Muscle layer of duodenum (tissue), 2 donors: ENCODE data around the gene VANGL2.

ENCODE experiments used
- H3K27ac ChIP-seq: one replicate; pipeline ENCODE4 v1.7.0; 2013; ENCODE audit warnings: mild to moderate bottlenecking, low read length
- H3K27me3 ChIP-seq: one replicate; pipeline ENCODE4 v1.7.0; 2013; ENCODE audit warnings: low read depth, mild to moderate bottlenecking, control low read depth, low read length
- H3K36me3 ChIP-seq, 2 donors: one replicate each; pipeline ENCODE4 v1.7.0; 2013; ENCODE audit warnings: low read length in 2 of 2, control low read depth in 1 of 2, mild to moderate bottlenecking in 1 of 2; ENCODE audit not compliant: insufficient read depth in 2 of 2, control insufficient read depth in 1 of 2
- H3K4me1 ChIP-seq, 2 donors: one replicate each; pipeline ENCODE4 v1.7.0; 2013; ENCODE audit warnings: low read length in 2 of 2, mild to moderate bottlenecking in 2 of 2, control low read depth in 1 of 2, moderate library complexity in 1 of 2; ENCODE audit not compliant: insufficient read depth in 2 of 2, control insufficient read depth in 1 of 2
- H3K4me3 ChIP-seq, 2 donors: one replicate each; pipeline ENCODE4 v1.7.0; 2013; ENCODE audit warnings: low read length in 2 of 2, low read depth in 1 of 2, mild to moderate bottlenecking in 1 of 2
- H3K9me3 ChIP-seq, 2 donors: one replicate each; pipeline ENCODE4 v1.7.0; 2013; ENCODE audit warnings: low read length in 2 of 2, control low read depth in 1 of 2, mild to moderate bottlenecking in 1 of 2; ENCODE audit not compliant: control insufficient read depth in 1 of 2
- donor health status: healthy.

The VANGL2 gene

DNA sequence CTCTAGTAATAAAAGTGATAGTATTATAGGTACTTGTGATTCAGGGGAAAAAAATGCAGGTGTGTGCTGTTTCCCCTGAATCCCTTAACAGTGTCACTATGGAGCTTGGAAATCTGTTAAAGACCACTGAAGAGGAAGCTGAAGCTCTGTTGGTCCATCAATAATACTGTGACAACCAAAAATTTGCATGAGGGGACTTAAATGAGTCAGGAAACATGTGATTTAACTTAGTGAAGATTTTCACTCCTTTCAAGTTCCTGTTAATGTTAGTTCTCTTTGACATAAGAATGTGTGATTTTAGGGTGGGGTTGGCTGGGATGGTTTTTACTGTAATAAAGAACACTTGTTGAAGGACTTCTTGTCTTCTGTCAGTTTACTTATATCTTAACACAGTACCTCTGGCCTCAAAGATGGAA, 32.0 kb downstream of the VANGL2 start:
- Histone ChIP-seq H3K4me3 (no peak overlapping the region), H3K9me3 (no peaks in the 10 kb centered on the region), H3K4me1 (peaks cover 5 to 9% of the 10 kb centered on the region in 2 donors), H3K27me3 (no peaks in the 10 kb centered on the region), H3K27ac (no peak overlapping the region), H3K36me3 (no peaks in the 10 kb centered on the region)

DNA sequence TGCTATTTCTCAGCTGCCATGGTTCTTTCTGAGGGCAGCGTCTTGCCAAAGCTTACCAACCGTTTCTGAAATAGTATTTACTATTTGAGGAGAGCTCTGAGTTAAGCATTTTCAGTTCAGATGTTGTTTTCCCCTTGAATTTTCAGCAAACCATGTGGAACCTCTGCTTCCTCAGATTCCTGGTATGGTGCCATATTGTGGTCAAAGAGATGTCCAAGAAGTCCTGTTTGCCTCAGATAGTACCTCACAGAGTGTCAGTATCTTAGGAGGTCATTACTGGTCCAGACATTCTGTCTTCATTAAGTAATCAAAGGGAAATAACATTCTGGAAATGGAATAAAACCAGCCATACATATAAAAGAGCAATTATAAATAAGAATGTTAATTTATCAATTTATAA, 36.6 kb downstream of the VANGL2 start:
- no peak overlapping the region for H3K27ac ChIP-seq
- H3K27me3 ChIP-seq = no peaks in the 10 kb centered on the region
- no peak overlapping the region for H3K4me3 ChIP-seq
- H3K36me3 ChIP-seq = no peaks in the 10 kb centered on the region
- H3K9me3 ChIP-seq = no peaks in the 10 kb centered on the region
- peaks cover 0 to 6% of the 10 kb centered on the region in 2 donors for H3K4me1 ChIP-seq

DNA sequence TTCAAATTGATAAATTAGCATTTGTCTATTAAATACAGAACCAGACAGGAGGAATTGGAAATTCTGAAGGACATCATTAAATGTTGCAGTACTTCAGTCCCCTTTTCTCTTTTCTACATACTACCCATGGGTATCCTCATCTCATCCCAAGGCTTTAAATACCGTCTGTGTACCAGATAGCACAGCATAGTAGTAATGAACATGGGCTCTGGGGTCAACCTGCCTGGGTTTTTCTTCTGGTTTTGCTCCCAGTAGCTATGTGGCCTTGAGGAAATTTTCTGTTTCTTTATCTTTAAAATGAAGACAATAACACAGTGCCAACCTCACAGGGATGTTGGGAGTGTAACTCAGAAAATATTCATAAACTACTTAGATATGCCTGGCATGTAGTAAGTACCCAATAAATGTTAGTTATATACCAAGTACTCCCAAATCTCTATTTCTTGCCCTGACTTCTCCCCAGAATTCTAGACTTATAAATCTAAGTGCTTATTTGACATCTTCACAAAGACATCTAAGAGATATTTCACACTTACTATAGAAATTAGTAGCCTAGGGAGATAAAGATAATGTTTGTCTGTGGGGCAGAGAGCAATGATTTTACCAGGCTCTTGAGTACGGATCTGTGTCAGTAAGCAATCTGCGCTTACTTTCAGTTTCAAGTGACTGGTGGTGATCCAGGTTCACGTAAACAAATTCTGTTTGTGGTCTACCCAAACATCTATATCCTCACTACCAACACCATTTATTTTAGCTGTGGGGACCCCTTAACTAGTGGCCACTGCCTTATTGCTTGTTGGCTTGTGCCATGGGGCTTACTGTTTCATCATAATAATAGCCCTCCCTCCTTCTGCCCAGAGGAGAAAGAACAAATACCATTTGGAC, 37.3 kb downstream of the VANGL2 start:
- peak overlapping the region; percentile 30 to 52 for H3K4me3 ChIP-seq
- H3K9me3 ChIP-seq = no peaks in the 10 kb centered on the region
- H3K27ac ChIP-seq = peak overlapping the region; percentile 26
- no peaks in the 10 kb centered on the region for H3K27me3 ChIP-seq
- peaks cover 0 to 6% of the 10 kb centered on the region in 2 donors for H3K4me1 ChIP-seq
- no peaks in the 10 kb centered on the region for H3K36me3 ChIP-seq

DNA sequence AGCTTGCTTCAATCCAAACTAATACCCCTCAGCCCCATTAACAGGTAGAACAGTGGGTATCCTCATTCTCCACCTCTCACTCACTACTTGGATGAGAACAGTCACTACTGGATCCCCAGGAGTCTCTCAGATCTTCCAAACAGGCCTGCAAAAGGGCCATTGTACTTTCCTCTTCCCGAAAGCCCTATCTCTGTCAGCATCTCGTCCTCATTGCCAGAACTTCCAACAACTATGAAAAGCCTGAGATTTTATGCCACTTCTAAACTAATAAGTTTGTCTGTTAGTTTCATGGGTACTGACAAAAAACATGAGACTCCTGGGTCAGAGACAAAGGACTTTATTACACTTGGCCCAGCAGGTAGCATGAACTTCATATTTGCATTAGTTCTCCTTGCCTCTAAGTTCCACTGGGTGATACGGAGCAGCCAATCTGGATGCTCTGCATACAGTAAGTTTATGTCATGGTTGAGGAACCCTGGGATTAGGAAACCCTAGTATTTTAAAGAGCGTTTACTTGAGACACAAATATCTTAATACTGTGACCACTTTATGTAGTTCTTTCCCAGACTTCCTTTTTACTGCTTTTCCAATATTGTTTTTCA, 38.1 kb downstream of the VANGL2 start:
- H3K27me3 ChIP-seq = no peaks in the 10 kb centered on the region
- peaks cover 0 to 6% of the 10 kb centered on the region in 2 donors for H3K4me1 ChIP-seq
- H3K27ac ChIP-seq = peak overlapping the region; percentile 26
- H3K4me3 ChIP-seq = peak overlapping the region; percentile 30 to 52
- H3K36me3 ChIP-seq = no peaks in the 10 kb centered on the region
- no peaks in the 10 kb centered on the region for H3K9me3 ChIP-seq

DNA sequence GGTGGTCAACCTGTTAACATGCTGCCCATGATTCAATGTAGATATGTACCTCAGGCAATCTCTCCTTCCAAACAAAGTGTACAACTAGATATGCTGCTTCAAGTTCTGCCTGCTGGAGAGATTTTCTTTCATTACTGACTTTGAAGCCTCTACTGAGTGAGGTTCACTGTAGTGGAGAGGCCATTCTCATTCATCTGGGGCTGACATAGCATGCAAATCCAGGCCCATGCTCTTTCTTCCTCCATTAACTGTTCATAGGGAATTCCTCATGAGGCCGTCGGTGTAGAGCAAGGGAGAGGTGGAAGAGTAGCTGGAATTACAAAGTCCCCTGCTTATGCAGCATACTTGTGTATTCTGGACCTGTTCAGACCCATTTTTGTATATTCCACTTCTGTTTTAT, 38.6 kb downstream of the VANGL2 start:
- Histone ChIP-seq H3K27me3 (no peaks in the 10 kb centered on the region), H3K36me3 (no peaks in the 10 kb centered on the region), H3K9me3 (no peaks in the 10 kb centered on the region), H3K4me1 (peaks cover 0 to 6% of the 10 kb centered on the region in 2 donors), H3K27ac (peak overlapping the region; percentile 26), H3K4me3 (no peak overlapping the region)

DNA sequence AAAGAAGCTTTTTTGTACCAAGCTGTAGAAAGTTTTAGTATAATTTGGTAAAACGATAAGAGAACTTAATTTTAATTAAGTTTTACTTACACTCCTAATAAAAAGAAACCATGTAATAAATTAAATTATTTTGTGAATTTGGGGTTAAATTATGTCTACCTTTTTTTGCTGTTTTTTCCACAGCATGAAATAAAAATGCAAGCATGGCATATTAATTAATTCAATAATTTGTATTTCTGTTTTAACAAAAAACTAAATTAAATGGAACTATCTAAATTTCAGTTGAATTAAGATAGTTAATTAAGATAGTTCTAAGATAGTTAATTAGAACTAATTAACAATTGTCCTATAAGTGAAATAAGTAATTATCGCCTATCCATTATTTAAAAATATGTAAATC, 39.4 kb downstream of the VANGL2 start:
- no peak overlapping the region for H3K27ac ChIP-seq
- no peaks in the 10 kb centered on the region for H3K27me3 ChIP-seq
- H3K36me3 ChIP-seq = no peaks in the 10 kb centered on the region
- peaks cover 0 to 6% of the 10 kb centered on the region in 2 donors for H3K4me1 ChIP-seq
- no peaks in the 10 kb centered on the region for H3K9me3 ChIP-seq
- no peak overlapping the region for H3K4me3 ChIP-seq

DNA sequence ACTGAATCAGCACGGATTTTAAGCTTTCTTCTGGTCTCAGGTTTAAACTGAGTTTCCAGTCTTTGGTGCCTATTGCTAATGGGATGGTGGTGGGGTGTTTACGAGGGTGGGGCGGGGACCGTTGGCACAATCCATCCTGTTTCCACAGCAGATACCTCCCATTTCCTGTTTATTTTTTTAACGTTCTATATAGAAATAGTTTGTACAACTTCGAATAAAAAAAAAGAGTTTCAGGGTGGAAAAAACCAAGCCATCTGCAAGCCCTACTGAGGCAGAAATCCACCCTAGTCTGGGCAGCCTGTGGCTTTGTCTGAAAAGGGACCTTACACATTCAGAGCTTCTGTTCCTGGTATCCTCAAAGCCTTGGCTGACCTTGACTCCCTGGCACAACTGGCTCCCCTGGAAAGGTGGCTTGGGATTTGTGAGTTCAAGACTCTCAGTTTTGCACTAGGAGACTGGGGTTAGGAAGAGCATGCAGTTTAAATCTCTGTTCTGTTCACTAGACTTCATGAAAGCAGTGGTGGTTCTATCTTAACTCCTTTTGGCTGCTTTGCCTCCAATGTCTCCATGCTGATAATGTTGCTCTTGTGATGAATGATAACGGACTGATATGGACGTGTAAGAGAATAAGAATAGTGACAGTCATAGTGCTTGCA, 46.7 kb downstream of the VANGL2 start:
- Histone ChIP-seq H3K27me3 (no peaks in the 10 kb centered on the region), H3K27ac (no peak overlapping the region), H3K4me1 (no peaks in the 10 kb centered on the region), H3K36me3 (no peaks in the 10 kb centered on the region), H3K9me3 (no peaks in the 10 kb centered on the region), H3K4me3 (no peak overlapping the region)

DNA sequence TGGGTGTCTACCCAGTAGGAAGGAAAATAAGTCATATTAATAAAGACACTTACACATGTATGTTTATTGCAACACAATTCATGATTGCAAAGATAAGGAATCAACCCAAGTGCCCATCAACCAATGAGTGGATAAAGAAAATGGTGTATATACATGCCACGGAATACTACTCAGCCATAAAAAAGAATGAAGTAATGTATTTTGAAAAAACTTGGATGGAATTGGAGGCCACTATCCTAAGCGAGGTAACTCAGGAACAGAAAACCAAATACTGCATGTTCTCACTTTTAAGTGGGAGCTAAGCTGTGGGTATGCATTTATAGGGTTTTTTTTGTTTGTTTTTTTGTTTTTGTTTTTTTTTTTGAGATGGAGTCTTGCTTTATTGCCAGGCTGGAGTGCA, 49.1 kb downstream of the VANGL2 start:
- H3K27me3 ChIP-seq = no peaks in the 10 kb centered on the region
- no peaks in the 10 kb centered on the region for H3K9me3 ChIP-seq
- H3K4me1 ChIP-seq = no peaks in the 10 kb centered on the region
- no peak overlapping the region for H3K4me3 ChIP-seq
- no peaks in the 10 kb centered on the region for H3K36me3 ChIP-seq
- H3K27ac ChIP-seq = no peak overlapping the region

DNA sequence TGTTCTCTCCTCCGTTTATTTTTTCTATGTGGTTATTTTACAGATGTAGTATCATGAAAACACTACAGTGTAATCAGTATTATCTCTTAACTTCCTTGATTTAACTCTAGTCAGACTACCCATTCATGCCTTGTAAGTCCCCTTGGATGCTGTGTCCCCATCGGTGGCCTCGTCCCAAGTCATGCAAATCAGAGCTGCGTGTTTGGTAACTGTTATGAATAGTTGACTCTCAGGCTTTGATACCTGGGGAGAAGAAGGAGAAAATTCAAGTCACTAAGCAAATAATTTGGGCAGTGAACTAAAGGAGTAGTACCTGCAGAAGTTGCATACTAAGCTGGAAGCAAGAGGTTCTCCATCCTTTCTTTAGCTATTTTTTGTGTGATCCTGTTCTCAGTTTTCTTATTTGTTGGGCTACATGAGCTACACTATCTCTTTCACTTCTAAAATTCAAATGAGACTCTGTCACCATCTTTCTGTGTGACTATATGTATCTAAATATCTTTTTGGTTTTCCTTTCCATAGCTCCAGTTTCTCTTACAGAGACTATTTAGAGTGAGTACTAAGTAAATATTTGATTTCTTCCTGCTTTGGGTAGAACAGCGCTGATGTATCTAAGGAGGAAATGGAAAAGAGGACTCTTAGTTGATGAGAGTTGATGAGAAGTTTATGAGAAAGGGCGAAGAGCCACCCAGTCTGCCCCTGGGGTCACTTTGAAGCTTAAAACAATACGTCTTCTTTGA, 50.9 kb downstream of the VANGL2 start:
- Histone ChIP-seq H3K9me3 (no peaks in the 10 kb centered on the region), H3K27ac (no peak overlapping the region), H3K4me3 (no peak overlapping the region), H3K4me1 (no peaks in the 10 kb centered on the region), H3K36me3 (no peaks in the 10 kb centered on the region), H3K27me3 (no peaks in the 10 kb centered on the region)

DNA sequence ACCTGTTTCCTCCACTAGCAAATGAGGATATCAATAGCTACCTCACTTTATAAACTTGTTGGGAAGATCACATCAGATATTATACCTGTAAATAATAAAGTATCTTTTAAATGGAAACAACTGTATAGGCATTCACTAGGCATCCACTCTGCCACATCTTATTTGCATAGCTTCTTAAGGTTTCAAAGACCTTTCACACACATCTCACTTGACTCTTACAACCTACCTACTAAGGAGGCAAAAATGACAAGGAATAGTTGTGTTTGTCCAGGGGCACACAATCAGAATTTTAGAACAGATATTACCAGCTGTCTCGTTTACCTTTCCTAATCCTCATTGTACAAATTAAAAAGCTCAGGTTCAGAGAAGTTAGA, 51.5 kb downstream of the VANGL2 start:
- H3K4me3 ChIP-seq = no peak overlapping the region
- H3K4me1 ChIP-seq = no peaks in the 10 kb centered on the region
- no peak overlapping the region for H3K27ac ChIP-seq
- no peaks in the 10 kb centered on the region for H3K9me3 ChIP-seq
- H3K27me3 ChIP-seq = no peaks in the 10 kb centered on the region
- H3K36me3 ChIP-seq = no peaks in the 10 kb centered on the region

DNA sequence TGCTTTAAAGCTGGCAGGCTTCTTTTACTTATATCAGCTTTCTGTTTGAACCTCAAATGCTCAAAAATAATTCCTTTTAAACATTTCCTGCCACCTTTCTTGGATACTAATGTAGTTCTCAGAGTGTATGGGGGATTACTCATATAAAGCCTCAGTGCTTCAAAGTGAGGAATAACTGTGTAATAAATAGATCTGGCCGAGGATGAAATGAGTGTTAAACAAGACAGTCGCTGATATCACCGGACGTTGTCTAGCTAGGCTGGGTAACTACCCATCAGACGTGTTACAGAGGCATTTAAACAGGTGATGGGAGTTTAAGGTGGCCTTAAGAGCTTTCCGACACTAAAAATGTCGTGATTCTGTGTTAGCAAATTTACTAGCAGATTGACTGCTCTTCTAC, 53.1 kb downstream of the VANGL2 start:
- Histone ChIP-seq H3K4me3 (no peak overlapping the region), H3K9me3 (no peaks in the 10 kb centered on the region), H3K4me1 (no peaks in the 10 kb centered on the region), H3K27me3 (no peaks in the 10 kb centered on the region), H3K36me3 (no peaks in the 10 kb centered on the region), H3K27ac (no peak overlapping the region)
